Peyer's patch (tissue), 4 donors: ENCODE data around the gene MYO9A.

Experiments
- CTCF ChIP-seq, 6 experiments: fragments of 450-650 bp in 4 of 6; fragments of 200-600 bp in 2 of 6; sonication (generic) in 1 of 6; IDR thresholded peaks; one replicate each; pipeline ENCODE4 v1.5.1; 2017 to 2019; ENCODE audit warnings: antibody characterized with exemption in 6 of 6, mild to moderate bottlenecking in 3 of 6, moderate library complexity in 1 of 6
- POLR2A ChIP-seq, 2 donors: fragments of 450-650 bp; IDR thresholded peaks; one replicate each; pipeline ENCODE4 v1.5.1; 2017; ENCODE audit warnings: antibody characterized with exemption in 2 of 2, mild to moderate bottlenecking in 2 of 2, moderate library complexity in 2 of 2

- no peak for TF ChIP-seq CTCF (IDR thresholded peaks at IDR 0.05)
- TF ChIP-seq POLR2A (IDR thresholded peaks at IDR 0.05), result no peak
Observed at GRCh38 chr15:71971905-71972304, 146.0 kb downstream of the MYO9A start.
